Neural cell (in vitro differentiated cells): ENCODE results near the gene DCST1. TPM values are rescaled to one million over a fixed set of nuclear protein-coding genes. Genes with fewer than 3 reads are reported as not detected.

Source experiments
- H2AFZ ChIP-seq: fragments of 200-600, 300-800 bp; sonication (generic), shearing (Covaris generic); 2 replicates; pipeline ENCODE4 v1.6.0; 2014; ENCODE audit warnings: low read depth, mild to moderate bottlenecking, antibody characterized with exemption, low read length, moderate library complexity
- H3F3A ChIP-seq: fragments of 200-600 bp; shearing (Covaris generic); 2 replicates; pipeline ENCODE4 v1.6.1; 2016; ENCODE audit warnings: mild to moderate bottlenecking, moderate library complexity, mixed read lengths, antibody characterized with exemption, low read length; ENCODE audit not compliant: insufficient read depth, poor library complexity, severe bottlenecking
- H3K27ac ChIP-seq: fragments of 200-600, 300-800 bp; sonication (generic), shearing (Covaris generic); 2 replicates; pipeline ENCODE4 v1.5.1; 2014; ENCODE audit warnings: mild to moderate bottlenecking, low read length, moderate library complexity
- H3K27me3 ChIP-seq: fragments of 300-800, 200-600 bp; sonication (generic), shearing (Covaris generic); 2 replicates; pipeline ENCODE4 v1.6.0; 2014; ENCODE audit warnings: mild to moderate bottlenecking, low read depth, low read length, moderate library complexity; ENCODE audit not compliant: insufficient read depth
- H3K36me3 ChIP-seq: fragments of 300-800, 200-600 bp; sonication (generic), shearing (Covaris generic); 2 replicates; pipeline ENCODE4 v1.5.1; 2014; ENCODE audit warnings: mild to moderate bottlenecking, antibody characterized with exemption, low read length, moderate library complexity; ENCODE audit not compliant: insufficient read depth
- H3K4me2 ChIP-seq: fragments of 300-800, 200-600 bp; sonication (generic), shearing (Covaris generic); 2 replicates; pipeline ENCODE4 v1.6.0; 2014; ENCODE audit warnings: mild to moderate bottlenecking, low read length
- H3K4me3 ChIP-seq: fragments of 300-800, 200-600 bp; sonication (generic), shearing (Covaris generic); 2 replicates; pipeline ENCODE4 v1.5.1; 2014; ENCODE audit warnings: mild to moderate bottlenecking, low read length, moderate library complexity
- H3K79me2 ChIP-seq: fragments of 200-600 bp; shearing (Covaris generic); replicated peaks from 2 replicates; pipeline ENCODE4 v1.6.0; 2014; ENCODE audit warnings: mild to moderate bottlenecking, low read length, moderate library complexity; ENCODE audit not compliant: insufficient read depth
- H3K9ac ChIP-seq: fragments of 300-800, 200-600 bp; sonication (generic), shearing (Covaris generic); 2 replicates; pipeline ENCODE4 v1.6.1; 2016; ENCODE audit warnings: mild to moderate bottlenecking, low read length, mixed read lengths
- H3K9me2 ChIP-seq: fragments of 200-600 bp; shearing (Covaris generic); 2 replicates; pipeline ENCODE4 v1.6.1; 2016; ENCODE audit warnings: mild to moderate bottlenecking, low read length, mixed read lengths; ENCODE audit not compliant: insufficient read depth
- H3K9me3 ChIP-seq: fragments of 200-600, 300-800 bp; sonication (generic), shearing (Covaris generic); 2 replicates; pipeline ENCODE4 v1.6.1; 2016; ENCODE audit warnings: mild to moderate bottlenecking, mixed run types, low read length, moderate library complexity, mixed read lengths
- H4K20me1 ChIP-seq: fragments of 200-600 bp; shearing (Covaris generic); 2 replicates; pipeline ENCODE4 v1.6.1; 2016; ENCODE audit warnings: mild to moderate bottlenecking, mixed run types; ENCODE audit not compliant: insufficient read depth
- EP300 ChIP-seq: fragments of 450-650 bp; conservative IDR thresholded peaks from 2 replicates; pipeline ENCODE4 v1.6.1; 2014; ENCODE audit warnings: antibody characterized with exemption, mild to moderate bottlenecking, moderate library complexity; ENCODE audit not compliant: poor library complexity, severe bottlenecking
- EZH2 ChIP-seq: fragments of 200-600, 300-800 bp; shearing (Covaris generic), sonication (generic); IDR thresholded peaks from 2 replicates; pipeline ENCODE4 v1.6.1; 2014; ENCODE audit warnings: antibody characterized with exemption, low read length, borderline replicate concordance, mild to moderate bottlenecking; ENCODE audit not compliant: insufficient read depth, poor library complexity, severe bottlenecking
- MXI1 ChIP-seq: fragments of 450-650 bp; conservative IDR thresholded peaks from 2 replicates; pipeline ENCODE4 v1.6.1; 2014; ENCODE audit warnings: antibody characterized with exemption, mild to moderate bottlenecking; ENCODE audit not compliant: poor library complexity, severe bottlenecking
- POLR2AphosphoS5 ChIP-seq: IDR thresholded peaks from 2 replicates; pipeline ENCODE4 v1.6.1; 2012
- RAD21 ChIP-seq: fragments of 450-650 bp; conservative IDR thresholded peaks from 2 replicates; pipeline ENCODE4 v1.6.1; 2014; ENCODE audit warnings: antibody characterized with exemption, mild to moderate bottlenecking, moderate library complexity
- SMC3 ChIP-seq: fragments of 450-650 bp; conservative IDR thresholded peaks from 2 replicates; pipeline ENCODE4 v1.6.1; 2014; ENCODE audit warnings: antibody characterized with exemption, mild to moderate bottlenecking, moderate library complexity; ENCODE audit not compliant: poor library complexity
- TAF1 ChIP-seq: IDR thresholded peaks from 2 replicates; pipeline ENCODE4 v1.6.1; 2012; ENCODE audit warnings: low read depth
- polyA plus RNA-seq: library from polyadenylated mRNA; depleted of rRNA; stranded (reverse); fragments of >200 nt; gene quantifications from 2 replicates; pipeline ENCODE4 v1.2.3, GENCODE V29; 2014
- TF ChIP-seq, protein P1 (sequence below): IDR thresholded peaks from 2 replicates; pipeline ENCODE4 v1.6.1; 2012; ENCODE audit warnings: borderline replicate concordance
- TF ChIP-seq, protein P2 (sequence below): fragments of 450-650 bp; IDR thresholded peaks from 2 replicates; pipeline ENCODE4 v1.5.1; 2014; ENCODE audit warnings: antibody characterized with exemption, mild to moderate bottlenecking, moderate library complexity; ENCODE audit not compliant: poor library complexity, severe bottlenecking

DCST1 gene
- polyA plus RNA-seq, 1 donor from 2014 or later, result not detected

DNA sequence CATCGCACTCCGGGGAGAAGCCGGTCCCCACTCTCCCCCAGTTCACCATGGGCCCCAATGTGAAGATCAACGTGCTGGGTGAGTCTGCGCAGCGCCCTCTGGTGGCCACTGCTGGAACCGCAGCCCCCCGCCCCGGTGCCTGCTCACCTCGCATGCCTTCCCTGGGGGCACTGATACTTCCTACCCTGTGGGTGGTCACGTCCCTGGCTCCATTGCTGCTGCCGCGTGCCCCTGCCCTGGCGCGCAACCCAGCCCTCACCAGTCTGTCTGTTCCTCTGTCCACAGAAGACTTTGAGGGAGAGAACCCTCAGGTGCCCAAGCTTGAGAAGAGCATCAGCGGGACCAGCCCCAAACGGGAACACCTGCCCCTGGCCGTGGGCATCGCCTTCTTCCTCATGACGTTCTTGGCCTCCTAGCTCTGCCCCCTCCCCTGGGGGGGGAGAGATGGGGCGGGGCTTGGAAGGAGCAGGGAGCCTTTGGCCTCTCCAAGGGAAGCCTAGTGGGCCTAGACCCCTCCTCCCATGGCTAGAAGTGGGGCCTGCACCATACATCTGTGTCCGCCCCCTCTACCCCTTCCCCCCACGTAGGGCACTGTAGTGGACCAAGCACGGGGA, 52.6 kb downstream of the DCST1 start:
- no peak overlapping the region for H3K27ac ChIP-seq
- peak overlapping the region; percentile 82 for H3K4me3 ChIP-seq

DNA sequence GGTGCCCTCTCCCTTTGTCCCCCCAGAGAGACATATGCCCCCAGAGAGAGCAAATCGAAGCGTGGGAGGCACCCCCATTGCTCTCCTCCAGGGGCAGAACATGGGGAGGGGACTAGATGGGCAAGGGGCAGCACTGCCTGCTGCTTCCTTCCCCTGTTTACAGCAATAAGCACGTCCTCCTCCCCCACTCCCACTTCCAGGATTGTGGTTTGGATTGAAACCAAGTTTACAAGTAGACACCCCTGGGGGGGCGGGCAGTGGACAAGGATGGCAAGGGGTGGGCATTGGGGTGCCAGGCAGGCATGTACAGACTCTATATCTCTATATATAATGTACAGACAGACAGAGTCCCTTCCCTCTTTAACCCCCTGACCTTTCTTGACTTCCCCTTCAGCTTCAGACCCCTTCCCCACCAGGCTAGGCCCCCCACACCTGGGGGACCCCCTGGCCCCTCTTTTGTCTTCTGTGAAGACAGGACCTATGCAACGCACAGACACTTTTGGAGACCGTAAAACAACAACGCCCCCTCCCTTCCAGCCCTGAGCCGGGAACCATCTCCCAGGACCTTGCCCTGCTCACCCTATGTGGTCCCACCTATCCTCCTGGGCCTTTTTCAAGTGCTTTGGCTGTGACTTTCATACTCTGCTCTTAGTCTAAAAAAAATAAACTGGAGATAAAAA, 53.4 kb downstream of the DCST1 start:
- no peak overlapping the region for H3K4me3 ChIP-seq
- no peaks in the 10 kb centered on the region for H3K36me3 ChIP-seq
- TF ChIP-seq EP300 (no peak), EZH2 (no peak), MXI1 (no peak), TAF1 (no peak), RAD21 (no peak), POLR2AphosphoS5 (no peak), SMC3 (no peak)
- TF ChIP-seq, protein P1, sequence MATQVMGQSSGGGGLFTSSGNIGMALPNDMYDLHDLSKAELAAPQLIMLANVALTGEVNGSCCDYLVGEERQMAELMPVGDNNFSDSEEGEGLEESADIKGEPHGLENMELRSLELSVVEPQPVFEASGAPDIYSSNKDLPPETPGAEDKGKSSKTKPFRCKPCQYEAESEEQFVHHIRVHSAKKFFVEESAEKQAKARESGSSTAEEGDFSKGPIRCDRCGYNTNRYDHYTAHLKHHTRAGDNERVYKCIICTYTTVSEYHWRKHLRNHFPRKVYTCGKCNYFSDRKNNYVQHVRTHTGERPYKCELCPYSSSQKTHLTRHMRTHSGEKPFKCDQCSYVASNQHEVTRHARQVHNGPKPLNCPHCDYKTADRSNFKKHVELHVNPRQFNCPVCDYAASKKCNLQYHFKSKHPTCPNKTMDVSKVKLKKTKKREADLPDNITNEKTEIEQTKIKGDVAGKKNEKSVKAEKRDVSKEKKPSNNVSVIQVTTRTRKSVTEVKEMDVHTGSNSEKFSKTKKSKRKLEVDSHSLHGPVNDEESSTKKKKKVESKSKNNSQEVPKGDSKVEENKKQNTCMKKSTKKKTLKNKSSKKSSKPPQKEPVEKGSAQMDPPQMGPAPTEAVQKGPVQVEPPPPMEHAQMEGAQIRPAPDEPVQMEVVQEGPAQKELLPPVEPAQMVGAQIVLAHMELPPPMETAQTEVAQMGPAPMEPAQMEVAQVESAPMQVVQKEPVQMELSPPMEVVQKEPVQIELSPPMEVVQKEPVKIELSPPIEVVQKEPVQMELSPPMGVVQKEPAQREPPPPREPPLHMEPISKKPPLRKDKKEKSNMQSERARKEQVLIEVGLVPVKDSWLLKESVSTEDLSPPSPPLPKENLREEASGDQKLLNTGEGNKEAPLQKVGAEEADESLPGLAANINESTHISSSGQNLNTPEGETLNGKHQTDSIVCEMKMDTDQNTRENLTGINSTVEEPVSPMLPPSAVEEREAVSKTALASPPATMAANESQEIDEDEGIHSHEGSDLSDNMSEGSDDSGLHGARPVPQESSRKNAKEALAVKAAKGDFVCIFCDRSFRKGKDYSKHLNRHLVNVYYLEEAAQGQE, result no peak
- TF ChIP-seq, protein P2, sequence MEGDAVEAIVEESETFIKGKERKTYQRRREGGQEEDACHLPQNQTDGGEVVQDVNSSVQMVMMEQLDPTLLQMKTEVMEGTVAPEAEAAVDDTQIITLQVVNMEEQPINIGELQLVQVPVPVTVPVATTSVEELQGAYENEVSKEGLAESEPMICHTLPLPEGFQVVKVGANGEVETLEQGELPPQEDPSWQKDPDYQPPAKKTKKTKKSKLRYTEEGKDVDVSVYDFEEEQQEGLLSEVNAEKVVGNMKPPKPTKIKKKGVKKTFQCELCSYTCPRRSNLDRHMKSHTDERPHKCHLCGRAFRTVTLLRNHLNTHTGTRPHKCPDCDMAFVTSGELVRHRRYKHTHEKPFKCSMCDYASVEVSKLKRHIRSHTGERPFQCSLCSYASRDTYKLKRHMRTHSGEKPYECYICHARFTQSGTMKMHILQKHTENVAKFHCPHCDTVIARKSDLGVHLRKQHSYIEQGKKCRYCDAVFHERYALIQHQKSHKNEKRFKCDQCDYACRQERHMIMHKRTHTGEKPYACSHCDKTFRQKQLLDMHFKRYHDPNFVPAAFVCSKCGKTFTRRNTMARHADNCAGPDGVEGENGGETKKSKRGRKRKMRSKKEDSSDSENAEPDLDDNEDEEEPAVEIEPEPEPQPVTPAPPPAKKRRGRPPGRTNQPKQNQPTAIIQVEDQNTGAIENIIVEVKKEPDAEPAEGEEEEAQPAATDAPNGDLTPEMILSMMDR, result no peak
- no peaks in the 10 kb centered on the region for H3K9me3 ChIP-seq
- H3K79me2 ChIP-seq, result peaks cover 22% of the 10 kb centered on the region
- H3K9ac ChIP-seq, result no peak overlapping the region
- peaks cover 23% of the 10 kb centered on the region for H4K20me1 ChIP-seq
- no peaks in the 10 kb centered on the region for H3K27me3 ChIP-seq
- no peaks in the 10 kb centered on the region for H3K9me2 ChIP-seq
- H3F3A ChIP-seq, result no peaks in the 10 kb centered on the region
- no peak overlapping the region for H3K4me2 ChIP-seq
- H3K27ac ChIP-seq, result no peak overlapping the region
- no peak overlapping the region for H2AFZ ChIP-seq

More for the DNA sequence above, 52.6 kb downstream of the DCST1 start:
- Histone ChIP-seq H3F3A (peaks cover 5% of the 10 kb centered on the region), H3K27me3 (no peaks in the 10 kb centered on the region), H3K79me2 (peaks cover 22% of the 10 kb centered on the region), H3K36me3 (no peaks in the 10 kb centered on the region), H3K9me2 (no peaks in the 10 kb centered on the region), H3K4me2 (no peak overlapping the region), H4K20me1 (peaks cover 31% of the 10 kb centered on the region), H3K9me3 (no peaks in the 10 kb centered on the region), H2AFZ (no peak overlapping the region), H3K9ac (no peak overlapping the region)
- TF ChIP-seq EP300 (no peak), RAD21 (peak; percentile 48), EZH2 (no peak), SMC3 (peak; percentile 63), MXI1 (no peak)
- TF ChIP-seq, protein P2, result peak; percentile 83
- TF ChIP-seq, protein P1, result no peak
